G401 (cell line): ENCODE data around the gene SLC38A1. TPM values are rescaled to one million over a fixed set of nuclear protein-coding genes. Genes with fewer than 3 reads are reported as not detected.

Experiments used
- DNase-seq: peaks from one replicate; pipeline ENCODE4 v3.0.0-alpha.2; 2015; ENCODE audit warnings: low spot score
- in situ Hi-C: cut with HindIII; loops from 2 replicates; pipeline ENCODE4 v1.10.0; 2016; ENCODE audit warnings: low sequenced_read_pairs, mixed read lengths
- total RNA-seq: library from RNA; depleted of rRNA; stranded (reverse); fragments of >200 nt; shearing (Covaris generic); gene quantifications from 2 replicates; pipeline ENCODE4 v1.2.3, GENCODE V29; 2014; rRNA removed

SLC38A1 gene
- total RNA-seq, 1 experiment from 2014 or later: 61.6 TPM

GRCh38 chr12:46152456-46152855, 116.4 kb downstream of the SLC38A1 start:
- DNase-seq: peak; percentile 1
- in situ Hi-C loops: no loop called here

- DNase-seq: no peak
- in situ Hi-C loops: no loop called here
Measured at GRCh38 chr12:46150735-46151134, 118.1 kb downstream of the SLC38A1 start.

- in situ Hi-C loops: no loop called here
Measured at GRCh38 chr12:46149905-46150304, 118.9 kb downstream of the SLC38A1 start.

GRCh38 chr12:46149079-46149464, 119.8 kb downstream of the SLC38A1 start:
- in situ Hi-C loops: no loop called here
- no peak for DNase-seq

More at GRCh38 chr12:46149905-46150304, 118.9 kb downstream of the SLC38A1 start:
- DNase-seq: no peak

- in situ Hi-C loops: no loop called here
- no peak for DNase-seq
Measured at GRCh38 chr12:46148327-46149078, 120.3 kb downstream of the SLC38A1 start.

- in situ Hi-C loops: no loop called here
- DNase-seq: no peak
Measured at GRCh38 chr12:46147144-46147543, 121.7 kb downstream of the SLC38A1 start.

GRCh38 chr12:46145881-46146280, 123.0 kb downstream of the SLC38A1 start:
- DNase-seq: no peak
- in situ Hi-C loops: no loop called here

- no peak for DNase-seq
- in situ Hi-C loops: no loop called here
Measured at GRCh38 chr12:46144433-46144832, 124.4 kb downstream of the SLC38A1 start.

- DNase-seq: no peak
- in situ Hi-C loops: no loop called here
Measured at GRCh38 chr12:46136249-46136648, 132.6 kb downstream of the SLC38A1 start.

GRCh38 chr12:46135750-46136149, 133.1 kb downstream of the SLC38A1 start:
- in situ Hi-C loops: no loop called here
- DNase-seq: no peak

GRCh38 chr12:46134852-46135251, 134.0 kb downstream of the SLC38A1 start:
- in situ Hi-C loops: no loop called here
- DNase-seq: no peak

GRCh38 chr12:46134205-46134811, 134.5 kb downstream of the SLC38A1 start:
- in situ Hi-C loops: no loop called here
- no peak for DNase-seq

- DNase-seq: no peak
- in situ Hi-C loops: no loop called here
Measured at GRCh38 chr12:46133751-46134150, 135.1 kb downstream of the SLC38A1 start.

Other genes starting within 250 kb of the SLC38A1 start
- gene SLC38A2, start 103.7 kb upstream of the SLC38A1 start, total RNA-seq: 191 and 254 TPM in 2 replicates